NCI-H2107 treated with DMSO at 0.1 percent for 48 hours (cell line): ENCODE measurements around the gene CEP164.

Experiments
- DNase-seq: peaks from one replicate; lab custom pipeline; 2025; ENCODE audit not compliant: unreplicated experiment; lab: John Stamatoyannopoulos, UW

Gene CEP164

GRCh38 chr11:117417856-117418255 lies 90.2 kb downstream of the CEP164 start:
- no peak for DNase-seq

- no peak for DNase-seq
Observed at GRCh38 chr11:117418737-117419481, 91.3 kb downstream of the CEP164 start.

GRCh38 chr11:117419482-117420142 lies 92.0 kb downstream of the CEP164 start:
- DNase-seq: no peak

GRCh38 chr11:117420143-117420485 lies 92.5 kb downstream of the CEP164 start:
- DNase-seq: no peak

GRCh38 chr11:117420598-117420997 lies 92.9 kb downstream of the CEP164 start:
- no peak for DNase-seq

- no peak for DNase-seq
Observed at GRCh38 chr11:117421041-117421440, 93.4 kb downstream of the CEP164 start.

- DNase-seq: no peak
Observed at GRCh38 chr11:117421476-117421875, 93.8 kb downstream of the CEP164 start.

- DNase-seq: no peak
Observed at GRCh38 chr11:117423046-117423575, 95.5 kb downstream of the CEP164 start.

- peak; percentile 26 for DNase-seq
Observed at GRCh38 chr11:117424781-117425180, 97.1 kb downstream of the CEP164 start.

- DNase-seq: no peak
Observed at GRCh38 chr11:117425679-117426296, 98.1 kb downstream of the CEP164 start.

GRCh38 chr11:117426297-117426685 lies 98.6 kb downstream of the CEP164 start:
- DNase-seq: peak; percentile 65

GRCh38 chr11:117426941-117427340 lies 99.3 kb downstream of the CEP164 start:
- DNase-seq: no peak

GRCh38 chr11:117427356-117427874 lies 99.8 kb downstream of the CEP164 start:
- DNase-seq: no peak

- no peak for DNase-seq
Observed at GRCh38 chr11:117428186-117428855, 100.7 kb downstream of the CEP164 start.

- DNase-seq: no peak
Observed at GRCh38 chr11:117428856-117429229, 101.2 kb downstream of the CEP164 start.

GRCh38 chr11:117430293-117430955 lies 102.8 kb downstream of the CEP164 start:
- DNase-seq: no peak

- no peak for DNase-seq
Observed at GRCh38 chr11:117431436-117431835, 103.8 kb downstream of the CEP164 start.

- no peak for DNase-seq
Observed at GRCh38 chr11:117433717-117434116, 106.1 kb downstream of the CEP164 start.

GRCh38 chr11:117434481-117434880 lies 106.8 kb downstream of the CEP164 start:
- DNase-seq: no peak

GRCh38 chr11:117435326-117435725 lies 107.7 kb downstream of the CEP164 start:
- no peak for DNase-seq
